Nephron (organoid): ENCODE measurements around the gene GLT1D1.
A peak's percentile ranks its signal among the peaks of the same experiment; 100 is the strongest.

Experiments
- H3K27ac Mint-ChIP-seq, 3 experiments: 2 replicates each; pipeline ENCODE4 v1.8.0; 2020; ENCODE audit warnings: mixed read lengths in 3 of 3, mild to moderate bottlenecking in 2 of 3, moderate library complexity in 1 of 3
- H3K27me3 Mint-ChIP-seq: 2 replicates; pipeline ENCODE4 v1.8.0; 2021; ENCODE audit warnings: low read depth, mild to moderate bottlenecking, moderate library complexity, mixed read lengths
- H3K36me3 Mint-ChIP-seq: 2 replicates; pipeline ENCODE4 v1.8.0; 2020; ENCODE audit warnings: low read depth, mixed read lengths
- H3K4me1 Mint-ChIP-seq: 2 replicates; pipeline ENCODE4 v1.8.0; 2020; ENCODE audit warnings: mixed read lengths
- H3K4me3 Mint-ChIP-seq, 3 experiments: 2 replicates each; pipeline ENCODE4 v1.8.0; 2020; ENCODE audit warnings: mild to moderate bottlenecking in 3 of 3, mixed read lengths in 3 of 3, moderate library complexity in 2 of 3
- H3K9me3 Mint-ChIP-seq: 2 replicates; pipeline ENCODE4 v1.8.0; 2020; ENCODE audit warnings: mixed read lengths
- CTCF ChIP-seq, 3 experiments: fragments of 200-600 bp; sonication (generic); IDR thresholded peaks; one replicate each; pipeline ENCODE4 v1.5.0; 2021; ENCODE audit warnings: antibody characterized with exemption in 3 of 3; ENCODE audit not compliant: unreplicated experiment in 3 of 3

Gene GLT1D1

DNA sequence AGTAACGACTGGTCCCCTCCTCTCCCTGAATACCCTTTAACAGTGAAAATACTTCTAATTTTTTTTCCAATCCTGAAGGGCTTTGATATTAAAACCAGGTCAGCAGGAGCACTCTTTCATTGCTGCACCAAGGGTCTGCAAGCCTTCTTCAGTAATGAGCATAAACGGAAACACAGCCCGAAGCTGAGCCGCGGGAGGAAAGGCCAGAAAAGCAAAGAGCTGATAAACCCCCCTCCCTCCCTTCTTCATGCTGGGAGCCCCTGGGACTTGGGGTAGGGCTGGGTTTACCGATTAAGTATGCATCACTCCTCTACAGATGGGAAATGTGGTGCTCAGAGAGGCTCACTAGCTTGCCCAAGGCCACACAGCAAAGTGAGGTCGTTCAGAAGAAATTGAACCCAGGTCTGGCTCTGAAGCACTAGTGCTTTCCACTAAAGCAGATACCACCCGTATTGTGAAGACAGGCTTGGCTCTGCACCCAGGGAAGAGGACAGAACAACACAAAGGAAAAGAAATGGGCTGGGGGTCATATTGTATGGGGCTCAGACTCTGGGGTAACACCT is 128.8 kb downstream of the GLT1D1 start:
- Mint-ChIP-seq H3K36me3 (no peaks in the 10 kb centered on the region), H3K9me3 (no peaks in the 10 kb centered on the region), H3K4me1 (no peaks in the 10 kb centered on the region), H3K27ac (no peak overlapping the region), H3K4me3 (no peak overlapping the region), H3K27me3 (peaks cover 18% of the 10 kb centered on the region)
- TF ChIP-seq CTCF (IDR thresholded peaks at IDR 0.05; ENCODE audit: unreplicated experiment in 3 of 3) = no peak

- Mint-ChIP-seq H3K36me3 (no peaks in the 10 kb centered on the region), H3K4me3 (no peak overlapping the region), H3K27me3 (peaks cover 18% of the 10 kb centered on the region), H3K9me3 (no peaks in the 10 kb centered on the region), H3K4me1 (no peaks in the 10 kb centered on the region), H3K27ac (no peak overlapping the region)
- no peak for TF ChIP-seq CTCF (IDR thresholded peaks at IDR 0.05; ENCODE audit: unreplicated experiment in 3 of 3)
Measured at GRCh38 chr12:128982933-128983332, 129.7 kb downstream of the GLT1D1 start.

DNA sequence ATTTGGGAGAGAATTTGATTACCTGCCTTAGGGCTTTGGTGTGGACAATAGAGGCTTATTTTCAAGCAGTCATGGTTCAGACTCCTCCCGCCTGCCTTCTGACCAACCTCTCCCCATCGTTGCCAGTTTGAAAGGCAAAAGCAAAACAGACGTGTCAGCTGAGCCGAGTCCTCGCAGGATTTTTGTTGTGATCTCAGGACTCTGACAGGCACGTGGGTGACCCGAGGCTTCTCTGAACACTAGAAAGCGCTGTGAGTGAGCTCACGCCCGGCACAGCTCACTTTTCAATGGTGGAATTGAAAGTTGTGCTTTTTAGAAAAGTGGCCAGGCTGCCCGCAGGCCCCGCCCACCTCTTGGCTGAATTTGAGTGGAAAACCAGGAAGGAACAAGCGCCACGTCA is 130.1 kb downstream of the GLT1D1 start:
- Mint-ChIP-seq H3K4me1 (no peaks in the 10 kb centered on the region), H3K27ac (no peak overlapping the region), H3K4me3 (no peak overlapping the region), H3K36me3 (no peaks in the 10 kb centered on the region), H3K9me3 (no peaks in the 10 kb centered on the region), H3K27me3 (peaks cover 14% of the 10 kb centered on the region)
- no peak for TF ChIP-seq CTCF (IDR thresholded peaks at IDR 0.05; ENCODE audit: unreplicated experiment in 3 of 3)

- no peak for TF ChIP-seq CTCF (IDR thresholded peaks at IDR 0.05; ENCODE audit: unreplicated experiment in 3 of 3)
- peaks cover 1% of the 10 kb centered on the region for H3K27me3 Mint-ChIP-seq
- no peaks in the 10 kb centered on the region for H3K4me1 Mint-ChIP-seq
- no peak overlapping the region for H3K4me3 Mint-ChIP-seq
- no peak overlapping the region for H3K27ac Mint-ChIP-seq
- H3K9me3 Mint-ChIP-seq = peaks cover 2% of the 10 kb centered on the region
- no peaks in the 10 kb centered on the region for H3K36me3 Mint-ChIP-seq
Measured at GRCh38 chr12:128986957-128987356, 133.7 kb downstream of the GLT1D1 start.

DNA sequence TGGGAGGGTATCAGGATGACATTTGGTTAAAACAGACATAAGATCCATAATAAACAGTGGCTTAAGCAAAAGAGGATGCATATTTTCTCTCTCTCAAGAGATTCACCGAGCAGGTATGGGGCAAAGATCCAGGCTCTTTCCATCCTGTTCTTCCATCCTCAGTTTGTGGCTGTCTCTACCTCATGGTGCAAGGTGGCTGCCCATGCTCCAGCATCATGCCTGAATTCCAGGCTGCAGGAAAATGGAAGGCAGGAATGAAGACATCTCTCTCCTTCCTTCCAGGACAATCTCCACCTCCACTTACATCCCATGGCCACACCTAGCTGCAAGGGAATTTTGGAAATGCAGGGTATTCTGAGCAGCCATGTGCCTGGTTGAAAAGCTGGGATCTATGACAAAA is 136.0 kb downstream of the GLT1D1 start:
- H3K9me3 Mint-ChIP-seq = peaks cover 5% of the 10 kb centered on the region
- H3K4me1 Mint-ChIP-seq = peaks cover 5% of the 10 kb centered on the region
- H3K27ac Mint-ChIP-seq = no peak overlapping the region
- peaks cover 10% of the 10 kb centered on the region for H3K27me3 Mint-ChIP-seq
- TF ChIP-seq CTCF (IDR thresholded peaks at IDR 0.05; ENCODE audit: unreplicated experiment in 3 of 3) = no peak
- H3K36me3 Mint-ChIP-seq = no peaks in the 10 kb centered on the region
- H3K4me3 Mint-ChIP-seq = no peak overlapping the region

DNA sequence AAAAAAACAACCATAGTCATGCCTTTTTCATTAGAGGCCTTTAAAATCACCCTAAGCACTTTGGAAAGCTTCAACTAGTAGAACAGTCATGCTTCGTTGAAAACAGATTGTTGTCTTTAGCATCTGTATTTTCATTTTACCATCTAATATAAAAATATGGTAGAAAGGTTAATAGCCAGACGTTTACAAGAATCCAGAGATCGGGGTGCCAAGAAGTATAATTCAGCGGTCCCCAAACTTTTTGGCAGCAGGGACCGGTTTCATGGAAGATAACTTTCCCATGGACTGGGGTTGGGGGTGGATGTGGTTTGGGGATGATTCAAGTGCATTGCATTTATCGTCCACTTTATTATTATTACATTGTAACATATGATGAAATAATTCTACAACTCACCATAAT is 138.4 kb downstream of the GLT1D1 start:
- Mint-ChIP-seq H3K27ac (peak overlapping the region in 2 of 3 experiments; percentile 48 to 62), H3K36me3 (no peaks in the 10 kb centered on the region), H3K27me3 (peaks cover 10% of the 10 kb centered on the region), H3K9me3 (peaks cover 5% of the 10 kb centered on the region), H3K4me3 (no peak overlapping the region), H3K4me1 (peaks cover 12% of the 10 kb centered on the region)
- no peak for TF ChIP-seq CTCF (IDR thresholded peaks at IDR 0.05; ENCODE audit: unreplicated experiment in 3 of 3)
